ENCODE data around the gene CERS3.

CERS3 gene

DNA sequence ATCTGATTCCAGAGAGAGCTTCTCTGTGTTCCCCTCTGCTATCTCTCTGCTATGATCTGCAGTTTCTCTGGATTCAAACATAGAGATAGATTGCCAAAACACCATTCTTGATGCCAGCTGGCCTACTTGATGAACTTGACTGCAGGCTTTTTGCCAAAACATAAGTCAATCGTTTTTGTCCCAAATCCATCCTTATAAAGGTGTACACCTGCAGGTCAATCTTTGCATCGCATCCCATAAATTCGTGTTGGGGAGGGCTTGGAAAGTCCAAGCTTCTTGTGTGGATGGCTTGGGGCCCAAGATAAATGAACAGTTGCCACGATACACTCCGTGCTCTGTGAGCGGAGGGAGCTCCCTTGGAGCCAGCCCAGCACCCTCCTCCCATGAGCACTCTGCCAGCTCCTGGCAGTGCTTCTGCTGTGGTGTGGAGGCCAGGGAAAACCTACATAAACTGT, 2.7 kb downstream of the CERS3 start:
- DNase-seq: no peak

DNA sequence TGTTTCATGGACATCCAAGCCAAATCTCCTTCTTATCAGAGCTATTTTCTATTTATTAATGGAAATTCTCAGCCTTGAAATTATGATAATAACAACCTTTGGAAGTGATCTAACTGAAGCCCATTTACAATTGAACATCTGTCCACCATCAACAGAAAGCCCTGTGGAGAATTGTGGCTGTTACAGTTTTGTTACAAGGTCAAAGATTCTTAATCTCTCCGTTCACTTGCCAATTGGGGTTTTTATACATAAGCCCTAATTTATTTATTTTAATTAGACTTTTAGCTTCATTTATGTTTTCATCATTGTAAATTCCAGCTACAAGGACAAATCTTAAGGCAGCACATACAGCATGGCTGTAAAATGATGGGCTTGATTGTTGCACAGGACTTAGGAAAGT, 3.3 kb downstream of the CERS3 start:
- DNase-seq: no peak

DNA sequence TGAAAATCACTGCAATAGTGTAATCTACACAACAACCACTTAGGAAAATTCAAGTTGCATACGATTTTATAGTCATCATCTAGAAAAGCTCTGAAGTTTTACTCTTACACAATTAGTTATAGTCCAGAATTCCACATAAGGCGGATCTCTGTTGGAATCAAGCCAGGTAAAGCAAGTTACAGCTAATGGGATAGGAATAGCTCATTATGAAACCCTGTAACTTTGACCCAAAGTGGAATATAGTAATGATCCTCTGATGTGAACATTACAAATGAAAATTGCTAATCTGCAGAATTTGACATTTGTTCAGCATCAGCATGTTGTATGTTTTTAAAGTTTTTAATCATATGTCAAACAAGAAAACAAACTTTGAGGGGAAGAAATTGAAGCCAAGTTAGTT, 4.4 kb downstream of the CERS3 start:
- DNase-seq: no peak

DNA sequence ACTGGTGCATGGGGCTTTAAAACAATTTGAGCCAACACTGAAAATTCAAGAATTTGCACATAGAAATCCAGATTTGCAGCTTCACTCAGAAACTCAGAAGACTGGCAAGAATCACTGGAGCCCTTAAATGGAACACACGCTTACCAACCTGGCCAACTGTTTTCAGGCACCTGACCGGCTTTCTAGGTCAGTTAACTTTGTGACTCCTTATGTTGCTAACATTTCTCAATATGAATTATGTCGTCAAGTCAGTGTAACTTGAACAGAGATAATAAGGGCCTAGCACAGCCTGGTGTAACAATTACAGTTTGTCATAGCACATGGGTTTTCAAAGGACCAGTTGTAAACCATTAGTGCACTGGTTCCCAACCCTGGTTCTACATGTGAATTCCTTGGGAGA, 6.8 kb downstream of the CERS3 start:
- no peak for DNase-seq

DNA sequence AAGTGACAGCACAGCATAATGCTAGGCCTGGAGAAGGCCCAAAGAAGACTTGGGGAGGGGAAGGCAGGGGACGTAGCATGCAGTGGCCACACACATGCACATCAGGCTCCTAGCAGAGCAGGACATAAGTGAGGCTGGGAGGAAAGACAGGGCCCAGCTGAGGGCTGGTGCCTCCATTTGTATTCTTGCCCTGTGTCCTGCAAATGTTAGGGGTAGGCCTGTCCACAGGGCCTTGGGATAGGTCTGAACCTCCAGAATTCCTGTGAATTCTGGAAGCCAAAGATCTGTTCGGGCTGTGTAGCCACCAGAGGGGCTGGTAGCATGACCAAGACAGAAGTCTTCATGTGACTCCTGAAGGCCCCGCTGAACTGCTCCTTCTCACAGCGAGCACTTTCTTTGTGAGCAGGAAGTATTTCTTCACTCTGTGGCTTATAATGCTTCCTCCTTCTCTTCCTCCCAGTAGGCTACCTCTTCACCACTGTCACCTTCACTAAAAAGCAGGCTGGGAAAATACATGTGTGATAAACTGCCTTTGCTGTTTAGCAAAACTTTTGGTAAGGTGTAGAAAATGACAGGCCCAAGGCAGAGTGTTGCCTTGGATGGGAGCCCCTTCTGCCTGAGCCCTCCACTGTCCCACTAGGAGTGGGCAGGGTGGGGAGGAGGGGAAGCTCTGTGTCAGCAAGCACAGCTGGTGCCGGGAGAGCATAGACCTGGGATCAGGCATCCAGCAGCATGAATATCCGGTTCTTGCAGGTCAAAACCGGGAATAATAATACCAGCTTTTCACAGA, 8.4 kb downstream of the CERS3 start:
- peak; percentile 4 to 10 for DNase-seq

DNA sequence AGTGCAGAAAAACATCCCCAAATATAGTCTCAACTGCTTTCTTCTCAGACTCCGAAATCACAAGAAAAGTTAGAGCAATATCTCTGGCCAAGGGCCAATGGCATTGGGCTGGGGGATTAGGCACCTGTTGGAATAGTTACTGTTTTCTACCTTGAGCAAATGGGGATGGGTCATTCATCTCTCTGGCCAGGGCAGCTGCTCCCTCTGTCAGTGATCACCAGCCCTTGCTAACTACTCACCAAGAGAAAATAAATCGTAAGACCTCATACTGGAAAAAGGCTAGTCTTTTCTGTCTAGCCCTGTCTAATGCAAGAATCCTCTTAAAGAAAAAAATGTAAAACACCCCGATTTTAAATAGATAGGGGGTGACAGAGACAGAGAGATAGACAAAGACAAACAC, 10.9 kb downstream of the CERS3 start:
- DNase-seq: no peak

DNA sequence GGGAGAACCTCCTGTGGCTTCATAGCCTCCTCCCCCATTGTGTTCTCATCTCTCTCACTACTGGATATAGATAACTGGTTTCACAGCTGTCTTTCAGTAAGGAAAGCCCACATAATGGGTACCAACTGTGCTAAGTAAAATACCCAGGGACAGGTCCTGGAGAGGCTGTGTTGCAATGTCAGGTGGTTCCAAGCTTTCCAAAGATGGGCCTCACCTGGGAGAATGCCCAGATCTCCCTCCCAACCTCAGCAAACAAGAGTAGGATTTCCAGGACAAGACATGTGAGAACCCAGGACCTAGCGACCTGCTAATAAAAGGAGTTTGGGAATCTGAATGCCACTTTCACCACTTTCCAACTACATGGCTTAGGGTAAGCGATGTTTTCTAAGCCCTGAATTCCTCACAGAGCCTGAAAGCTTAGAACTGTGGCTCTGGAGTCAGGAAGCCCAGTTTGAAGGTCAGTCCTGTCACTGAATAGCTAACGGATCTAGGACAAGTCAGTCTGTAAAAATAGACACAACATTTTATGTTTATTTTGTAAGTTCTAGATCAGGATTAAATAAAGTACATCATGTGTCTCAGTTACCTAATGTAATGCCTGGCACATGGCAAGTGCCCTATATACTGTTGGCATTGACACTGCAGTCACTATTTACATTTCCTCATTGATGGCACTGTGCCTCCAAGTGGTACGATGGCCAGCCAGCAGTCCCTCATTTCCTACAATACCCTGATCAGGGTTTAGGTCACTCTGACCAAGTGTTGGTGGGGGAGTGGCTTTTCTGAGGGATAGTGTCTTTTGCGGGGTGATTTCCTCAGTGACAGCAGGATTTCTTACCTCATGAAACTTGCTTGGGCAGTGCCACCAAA, 11.9 kb downstream of the CERS3 start:
- no peak for DNase-seq

DNA sequence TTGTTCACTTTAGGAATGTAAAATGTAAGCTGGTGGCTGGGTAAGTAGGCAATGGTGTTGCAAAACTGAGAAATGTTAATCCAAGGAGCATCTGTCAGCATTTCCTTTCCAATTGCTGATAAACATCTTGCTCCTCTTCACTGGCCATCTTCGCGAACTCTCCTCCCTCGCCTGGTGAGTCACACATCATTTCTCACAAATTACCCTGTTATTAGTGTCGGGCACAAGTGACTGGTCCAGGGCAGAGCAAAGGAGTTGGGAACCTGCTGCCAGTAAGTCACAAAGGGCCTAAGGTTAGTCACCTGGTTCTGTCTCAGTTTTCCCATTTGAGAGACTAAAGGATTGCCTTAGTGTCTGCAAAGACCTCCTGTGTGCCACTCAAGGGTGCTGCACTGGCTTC, 13.0 kb downstream of the CERS3 start:
- no peak for DNase-seq

DNA sequence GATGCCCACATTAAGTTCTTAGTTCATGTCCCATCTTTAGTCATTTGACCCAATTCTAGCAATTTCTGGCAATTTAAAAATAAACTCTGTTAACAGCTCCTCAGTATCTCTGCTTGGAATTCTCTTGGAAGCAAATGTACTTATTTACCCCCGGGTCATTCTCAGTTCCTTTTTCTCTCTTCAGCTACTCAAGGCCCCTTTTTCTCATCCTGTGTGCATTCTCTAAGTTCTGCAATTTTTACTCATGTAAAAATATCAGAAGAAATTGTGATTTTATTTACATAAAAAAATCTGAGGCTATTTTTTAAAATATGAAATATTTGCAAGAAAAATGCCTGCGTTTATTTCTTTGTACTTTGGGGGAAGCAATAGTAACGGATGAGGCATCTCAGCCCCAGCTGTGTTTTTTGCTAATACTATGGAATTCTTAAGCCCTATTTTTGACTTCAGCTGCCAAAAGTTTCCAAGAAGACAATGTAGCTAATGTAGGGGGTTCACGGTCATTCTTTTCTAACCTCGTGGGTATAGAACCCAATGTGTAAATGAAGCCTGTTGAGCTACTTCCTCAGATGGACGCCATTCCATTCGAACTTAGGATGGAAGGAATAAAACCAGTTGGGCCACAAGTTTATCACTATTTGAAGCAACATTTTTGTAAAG, 20.0 kb downstream of the CERS3 start:
- no peak for DNase-seq

DNA sequence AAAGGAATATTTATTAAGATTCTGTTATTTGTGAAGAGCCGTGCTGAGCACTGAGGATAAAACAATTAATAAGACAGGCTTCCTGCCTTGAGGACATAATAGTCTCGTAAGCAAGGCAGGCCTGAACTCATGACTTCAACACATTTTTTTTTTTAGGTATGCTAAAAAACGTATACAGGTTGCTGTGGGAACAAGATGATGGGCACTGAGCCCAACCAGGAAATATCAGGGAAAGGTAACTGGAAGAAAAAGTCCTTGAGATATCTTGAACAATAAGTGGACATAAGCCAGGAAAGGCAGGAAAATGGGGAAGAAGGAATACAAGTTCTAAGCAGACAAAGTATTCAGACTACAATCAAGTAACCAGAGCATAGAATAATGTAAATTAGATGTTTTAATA, 26.1 kb downstream of the CERS3 start:
- no peak for DNase-seq

DNA sequence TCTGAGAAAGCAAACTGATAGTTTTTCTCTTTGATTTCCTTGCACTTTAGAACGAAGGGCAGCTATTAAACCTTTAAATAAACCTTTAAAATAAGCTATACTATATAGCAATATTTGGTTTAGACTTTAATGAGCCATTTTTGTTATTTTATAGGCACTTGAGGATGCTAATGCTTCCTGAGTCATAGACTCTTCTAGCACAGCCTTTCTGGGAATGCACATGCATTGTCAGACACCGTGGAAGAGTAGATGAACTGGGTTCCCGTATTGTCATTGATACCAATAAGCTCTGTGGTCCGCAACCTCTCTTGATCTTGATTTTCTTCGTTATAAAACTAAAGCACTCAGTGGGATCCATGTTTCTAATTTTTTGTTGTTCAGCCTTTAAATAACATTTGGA, 27.6 kb downstream of the CERS3 start:
- no peak for DNase-seq

DNA sequence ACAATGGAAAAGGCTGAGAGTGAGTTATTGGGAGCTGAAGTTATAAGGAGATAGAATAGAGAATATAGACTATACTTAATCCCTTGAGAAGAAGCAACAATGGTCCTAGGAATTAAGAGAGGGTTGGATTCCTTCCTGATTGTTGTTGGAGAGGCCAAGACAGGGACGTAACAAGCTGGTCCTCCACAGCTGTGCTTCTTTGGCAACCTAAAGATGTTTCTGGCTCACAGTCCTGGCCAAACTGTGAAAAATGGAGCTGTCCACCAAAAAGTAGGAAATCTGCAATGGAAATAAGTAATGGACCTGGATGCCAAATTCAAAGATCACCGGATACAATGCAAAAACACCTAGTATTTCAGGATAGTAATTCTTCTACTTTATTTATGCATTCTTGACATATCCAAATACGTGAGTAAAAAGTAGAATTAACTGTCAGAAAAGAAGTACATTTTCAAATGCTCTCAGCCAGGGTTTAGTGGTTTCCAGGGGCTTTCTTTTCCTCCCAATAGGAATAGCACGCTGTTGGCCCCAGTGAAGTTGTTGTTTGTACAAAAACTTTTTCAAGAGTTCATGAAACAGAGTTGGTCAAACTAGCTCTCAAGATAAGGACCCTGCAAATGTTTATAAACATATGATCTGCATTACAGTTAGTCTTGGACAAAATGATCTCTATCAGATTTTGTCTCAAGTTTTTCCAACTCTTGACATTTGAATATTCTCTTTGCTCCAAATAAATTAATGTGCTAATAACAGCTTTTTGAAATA, 28.3 kb downstream of the CERS3 start:
- DNase-seq: no peak

DNA sequence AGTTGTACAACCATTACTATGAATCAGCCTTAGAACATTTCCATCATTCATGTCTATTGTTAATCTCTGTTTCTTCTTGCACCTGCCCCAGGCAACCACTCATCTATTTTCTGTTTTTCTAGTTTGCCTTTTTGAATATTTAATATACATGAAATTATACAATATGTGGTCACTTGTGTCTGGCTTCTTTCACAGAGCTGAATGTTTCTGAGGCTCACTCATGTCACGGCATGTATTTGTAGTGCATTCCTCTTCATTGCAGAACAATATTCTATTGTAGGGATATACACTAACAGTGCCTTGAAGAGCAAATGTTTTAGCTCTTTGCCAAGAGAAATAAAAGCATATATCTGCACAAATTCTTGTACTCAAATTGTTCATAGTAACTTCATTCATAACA, 32.9 kb downstream of the CERS3 start:
- DNase-seq: no peak

DNA sequence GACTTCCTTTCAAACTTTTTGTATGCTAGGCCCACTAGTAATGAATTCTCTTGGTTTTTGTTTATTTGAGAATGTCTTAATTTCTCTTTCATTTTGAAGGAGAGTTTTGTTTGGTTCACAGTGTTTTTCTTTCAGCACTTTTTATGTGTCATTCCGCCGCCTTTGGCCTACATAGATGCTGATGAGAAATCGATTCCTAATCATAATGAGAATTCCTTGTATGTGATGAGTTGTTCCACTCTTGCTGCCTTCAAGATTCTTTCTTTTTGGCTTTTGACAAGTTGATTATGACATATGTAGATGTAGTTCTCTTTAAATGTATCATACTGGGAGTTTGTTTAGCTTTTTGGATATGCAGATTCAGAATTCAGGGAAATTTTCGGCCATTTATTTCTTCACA, 35.5 kb downstream of the CERS3 start:
- DNase-seq: no peak

DNA sequence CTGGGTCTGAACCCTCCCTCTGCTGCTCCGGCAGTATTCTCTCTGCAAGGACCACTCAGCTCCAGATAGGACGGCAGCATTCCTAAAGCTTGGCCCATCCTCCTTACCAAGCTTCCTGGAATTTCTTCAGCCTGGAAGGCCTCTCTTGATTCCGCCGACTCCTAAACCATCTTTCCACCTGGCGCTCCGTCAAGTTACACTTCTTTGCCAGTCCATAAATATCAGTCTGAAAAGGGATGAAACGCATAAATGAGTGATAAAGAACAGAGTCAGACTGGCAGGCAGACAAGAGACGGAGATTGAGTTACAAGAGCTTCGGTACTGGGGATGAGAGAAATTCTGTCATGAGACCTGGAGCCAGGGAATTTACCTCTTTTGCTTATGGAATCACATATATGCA, 44.3 kb downstream of the CERS3 start:
- no peak for DNase-seq

DNA sequence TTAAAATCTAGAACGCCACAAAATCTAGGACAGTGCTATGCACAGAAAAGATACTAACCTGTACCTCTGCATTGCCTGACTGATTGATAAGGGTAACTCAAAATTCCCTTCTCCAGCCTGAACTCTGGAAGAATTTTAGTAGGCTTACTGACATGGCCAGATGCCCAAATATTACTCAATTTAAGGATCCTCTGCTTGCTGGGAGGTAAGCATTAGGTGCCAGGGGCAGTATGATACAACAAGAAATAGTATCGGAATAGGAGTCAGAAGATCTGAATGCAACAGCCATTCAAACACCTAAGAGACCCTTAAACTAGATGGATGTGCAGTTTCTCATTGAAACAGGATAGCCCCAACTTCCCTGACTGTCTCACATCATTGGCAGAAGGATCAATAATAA, 45.4 kb downstream of the CERS3 start:
- no peak for DNase-seq

DNA sequence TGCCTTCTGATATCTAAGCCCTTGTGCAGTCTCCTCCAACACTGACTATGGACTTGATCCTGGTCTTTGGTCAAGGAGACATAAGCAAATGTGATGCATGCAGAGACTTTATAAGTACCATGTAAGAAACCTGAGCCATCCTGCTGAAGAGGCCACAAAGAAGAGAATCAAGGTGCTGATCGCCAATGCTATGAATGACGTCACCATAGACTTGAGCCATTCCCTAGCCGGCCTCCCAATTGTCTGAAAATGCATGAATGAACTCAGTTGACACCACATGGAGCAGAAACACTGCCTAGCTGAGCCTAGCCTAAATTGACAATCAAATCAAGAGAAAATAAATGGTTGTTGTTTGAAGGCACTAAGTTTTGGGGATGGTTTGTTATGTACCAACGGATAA, 51.9 kb downstream of the CERS3 start:
- DNase-seq: no peak

DNA sequence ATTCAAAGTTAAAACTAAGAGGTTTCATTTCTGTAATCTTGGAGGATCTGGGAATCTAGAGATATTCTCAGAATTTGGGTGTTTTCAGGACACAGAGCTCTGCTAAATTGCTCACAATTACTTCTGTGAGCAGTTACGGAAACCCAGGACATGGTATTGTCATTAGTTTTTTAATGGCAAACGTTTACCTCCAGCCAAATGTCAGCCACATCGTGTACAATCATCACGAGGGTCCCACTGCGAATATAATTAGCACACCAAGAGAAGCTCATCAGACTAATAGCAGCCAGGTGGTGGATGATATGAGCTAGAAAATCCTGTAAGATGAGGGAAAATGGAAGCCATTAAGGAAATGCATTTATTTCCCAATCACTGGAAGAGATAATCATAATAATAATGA, 56.0 kb downstream of the CERS3 start:
- DNase-seq: no peak

DNA sequence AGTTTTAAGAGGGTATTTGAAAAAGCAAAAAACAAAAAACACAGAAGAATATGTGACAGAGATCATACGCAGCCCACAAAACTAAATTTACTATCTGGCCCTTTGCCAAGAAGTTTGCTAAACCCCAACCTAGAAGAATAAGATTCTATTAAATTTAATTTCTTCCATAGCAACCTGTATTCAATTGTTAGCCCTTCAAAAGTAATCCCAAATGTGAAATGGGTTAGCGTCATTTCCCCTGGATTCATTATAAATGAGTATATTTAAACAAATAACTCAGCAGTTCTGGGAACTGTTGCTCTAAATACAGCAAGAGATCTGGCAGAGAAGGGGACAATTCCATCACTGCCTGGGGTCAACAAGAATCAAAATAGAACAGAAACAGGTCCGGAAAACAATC, 56.8 kb downstream of the CERS3 start:
- no peak for DNase-seq

DNA sequence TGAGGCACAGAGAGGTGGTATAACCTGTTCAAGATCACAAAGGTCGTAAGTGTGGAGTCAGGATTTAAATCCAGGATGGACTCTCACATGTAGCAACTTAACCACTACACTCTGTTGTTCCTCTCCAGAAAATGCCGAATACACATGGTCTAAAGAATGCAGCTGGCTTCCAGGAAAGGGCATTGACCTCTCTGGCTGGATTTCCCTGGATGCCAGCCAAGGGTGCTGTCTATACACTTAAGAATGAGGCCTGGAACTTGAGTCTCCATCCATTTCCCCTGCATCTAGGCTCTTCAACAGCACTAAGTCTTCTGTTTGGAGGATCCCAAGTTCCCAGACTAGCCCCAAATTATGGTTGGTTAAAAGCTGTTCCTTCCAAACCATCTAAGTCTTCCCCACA, 60.5 kb downstream of the CERS3 start:
- no peak for DNase-seq

DNA sequence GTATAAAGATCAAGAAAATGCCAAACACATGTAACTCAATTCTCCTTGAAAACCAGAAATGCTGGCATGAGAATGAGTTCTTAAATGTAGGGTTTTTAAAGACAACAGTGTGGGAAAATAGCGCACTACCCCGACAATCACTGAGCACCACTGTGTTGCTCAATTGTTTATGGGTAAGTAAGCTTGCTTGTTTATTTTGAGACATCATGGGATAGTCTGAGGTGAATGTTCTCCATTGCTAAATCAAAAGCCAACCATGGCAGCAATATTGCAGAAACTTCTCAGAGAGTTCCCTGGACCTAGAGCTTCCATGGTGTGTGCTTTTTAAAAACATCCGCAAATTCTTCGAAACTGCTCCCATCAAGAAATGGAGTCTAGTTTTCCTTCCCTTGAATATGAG, 62.7 kb downstream of the CERS3 start:
- no peak for DNase-seq

DNA sequence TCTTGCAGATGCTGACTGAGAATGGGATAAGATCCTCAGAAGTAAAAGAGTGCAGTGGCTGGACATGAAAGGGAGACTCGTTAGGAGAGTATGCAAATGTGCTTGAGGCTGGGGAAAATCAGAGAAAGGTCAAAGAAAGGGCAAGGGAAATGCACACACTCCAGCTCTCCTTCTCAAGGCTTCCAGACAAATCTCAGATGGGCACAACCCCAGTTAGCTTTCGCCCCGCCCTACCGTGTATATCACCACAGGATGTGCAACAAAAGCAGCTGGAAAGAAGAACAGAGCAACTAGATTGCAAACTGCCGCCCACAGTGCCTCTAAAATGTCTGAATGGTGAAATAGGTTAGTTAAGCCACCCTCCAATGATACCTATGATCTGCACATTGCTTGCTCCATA, 63.9 kb downstream of the CERS3 start:
- no peak for DNase-seq

DNA sequence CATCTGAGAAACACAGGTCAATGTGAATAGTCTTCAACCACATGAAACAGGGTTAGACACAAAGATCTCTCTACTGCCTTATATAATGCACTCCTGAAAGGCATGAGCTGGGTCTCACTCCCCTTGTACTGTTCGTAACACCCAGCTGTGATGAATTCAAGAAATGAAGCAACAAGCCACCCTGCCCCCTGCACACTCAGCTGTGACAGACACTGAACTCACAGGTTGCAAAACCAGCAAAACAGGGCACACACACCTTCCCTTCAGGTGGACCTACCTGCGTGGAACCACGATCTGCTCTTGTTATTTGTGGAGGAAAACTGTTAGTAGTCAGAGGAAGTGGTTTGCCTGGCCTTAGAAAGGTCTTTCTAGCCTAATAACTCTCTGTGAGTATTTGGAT, 64.5 kb downstream of the CERS3 start:
- DNase-seq: no peak

Data from CD4-positive, alpha-beta T cell treated with Interleukin-1 beta for 1 hour (primary cell).